NCI-H2107 treated with DMSO at 0.1 percent for 48 hours (cell line): ENCODE measurements around the gene BSX.

Source experiments
- DNase-seq: peaks from one replicate; lab custom pipeline; 2025; ENCODE audit not compliant: unreplicated experiment; lab: John Stamatoyannopoulos, UW

The BSX gene

DNA sequence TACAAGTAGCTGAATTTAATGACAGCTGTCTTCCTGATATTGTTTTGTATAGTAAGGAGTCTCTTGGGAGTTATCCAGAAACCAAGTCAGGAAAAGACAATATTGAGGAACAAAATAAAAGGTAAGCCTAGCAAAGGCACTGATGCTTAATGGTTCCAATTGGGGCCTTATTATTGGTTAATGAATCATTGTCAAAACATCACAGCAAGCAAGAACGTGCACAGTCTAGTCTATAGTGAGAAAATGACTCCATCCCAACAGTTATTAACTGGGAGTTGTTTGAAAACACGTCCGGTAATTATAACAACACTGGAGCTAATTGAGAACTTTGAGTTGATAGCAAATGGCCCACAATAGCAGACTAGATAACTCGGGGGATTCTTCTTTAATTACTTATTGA, 17.7 kb downstream of the BSX start:
- DNase-seq, result no peak

DNA sequence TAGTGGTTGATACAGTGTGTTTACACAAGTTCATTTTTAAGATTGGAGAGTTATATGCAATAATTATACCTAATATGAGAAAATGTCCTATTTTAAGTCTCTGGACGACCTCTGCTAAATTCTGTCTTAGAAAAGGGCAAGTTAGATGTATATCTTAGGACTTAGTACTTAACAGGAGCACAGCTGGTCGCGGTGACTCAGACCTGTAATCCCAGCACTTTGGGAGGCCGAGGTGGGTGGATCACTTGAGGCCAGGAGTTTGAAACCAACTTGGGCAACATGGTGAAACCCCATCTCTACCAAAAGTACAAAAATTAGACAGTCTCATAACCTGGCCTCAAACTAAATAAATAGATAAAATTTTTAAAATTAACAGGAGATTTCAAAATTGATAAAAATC, 27.2 kb downstream of the BSX start:
- no peak for DNase-seq

DNA sequence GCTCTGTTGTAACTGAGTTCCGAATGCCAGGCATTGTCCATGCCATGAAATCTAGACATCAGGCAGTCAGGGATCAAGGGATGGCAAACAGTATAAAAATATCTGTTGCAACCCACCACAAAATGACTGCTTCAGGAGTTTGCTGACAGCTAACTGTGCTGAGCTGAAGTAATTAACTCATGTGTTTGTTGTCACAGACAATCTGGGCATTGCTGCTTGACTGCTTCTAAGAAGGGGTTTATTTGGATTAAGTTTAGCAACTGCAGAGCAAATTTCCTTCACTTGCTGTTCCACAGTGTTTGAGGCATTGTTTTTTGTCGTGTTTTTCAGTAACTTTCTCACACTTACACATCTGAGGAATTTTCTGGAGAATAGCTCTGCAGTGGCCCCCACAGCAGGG, 30.4 kb downstream of the BSX start:
- DNase-seq, result no peak

DNA sequence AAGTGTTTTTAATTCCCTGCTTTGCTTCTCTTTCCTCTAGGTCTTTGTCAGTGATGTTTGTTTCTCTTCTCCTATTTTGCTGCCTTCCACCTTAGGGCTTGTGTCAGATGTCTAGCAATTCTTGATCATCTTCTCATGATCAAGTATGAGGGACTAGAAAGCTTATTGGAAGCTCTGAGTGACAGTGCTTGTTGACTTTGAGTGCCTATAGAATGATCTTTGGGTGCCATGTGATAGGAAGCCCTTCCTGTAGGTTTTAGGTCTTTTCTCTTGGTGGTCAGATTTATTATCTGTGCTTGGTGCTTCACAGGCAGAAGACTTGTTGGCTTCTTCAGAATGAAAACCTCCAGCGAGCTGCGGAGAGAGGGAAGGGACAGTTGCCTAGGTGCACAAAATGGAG, 43.1 kb downstream of the BSX start:
- DNase-seq, result no peak

- no peak for DNase-seq
Measured at GRCh38 chr11:122937983-122938382, 43.7 kb downstream of the BSX start.

GRCh38 chr11:122933416-122933815, 48.2 kb downstream of the BSX start:
- DNase-seq, result no peak

DNA sequence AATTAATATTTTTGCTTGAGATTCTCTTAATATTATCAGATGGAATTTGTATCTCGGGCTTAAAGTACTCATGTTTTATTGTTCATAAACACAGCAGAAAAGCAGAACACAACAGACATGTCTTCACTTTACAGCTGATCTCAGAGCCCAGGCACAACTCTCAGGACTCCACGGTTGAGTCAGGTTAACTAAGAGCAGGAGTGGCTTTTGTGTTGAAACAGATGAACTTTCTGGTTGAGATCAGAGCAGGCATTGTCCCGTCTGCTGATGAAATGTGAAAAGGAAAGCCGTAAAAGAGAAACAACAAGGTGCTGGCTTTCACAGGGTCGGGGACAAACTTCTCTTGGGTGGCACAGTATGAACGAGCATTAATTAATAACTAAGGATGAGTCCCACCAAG, 50.1 kb downstream of the BSX start:
- no peak for DNase-seq
